A673 (cell line): ENCODE measurements around the gene FBXW5. TPM values are rescaled to one million over a fixed set of nuclear protein-coding genes. Genes with fewer than 3 reads are reported as not detected.

ENCODE experiments used
- BruUV-seq: library from RNA; stranded (reverse); fragments of 400-500 nt; replicated peaks from 2 replicates; lab custom pipeline; 2021; lab: Mats Ljungman, UMichigan
- CTCF ChIA-PET: fragments of 300-600 bp; sonication (Branson Sonifier 250); formaldehyde crosslinking; loops from one replicate; lab custom pipeline; 2022; ENCODE audit warnings: antibody characterized with exemption; lab: Charles Lee
- POLR2A ChIA-PET: fragments of 300-600 bp; sonication (Branson Sonifier 250); formaldehyde crosslinking; loops from one replicate; lab custom pipeline; 2022; ENCODE audit warnings: antibody characterized with exemption; ENCODE audit not compliant: low non-redundant PET; lab: Charles Lee
- DNase-seq: peaks from one replicate; pipeline ENCODE4 v3.0.0-alpha.2; 2015; ENCODE audit warnings: low spot score
- H3K27ac ChIP-seq: fragments of 200-600 bp; sonication (generic); 2 replicates; pipeline ENCODE4 v1.5.1; 2016; ENCODE audit warnings: mixed run types, low read depth, mild to moderate bottlenecking, mixed read lengths, antibody characterized with exemption, low read length; ENCODE audit not compliant: poor library complexity, severe bottlenecking
- H3K27me3 ChIP-seq: fragments of 200-600 bp; sonication (generic); replicated peaks from 2 replicates; pipeline ENCODE4 v1.6.1; 2017; ENCODE audit warnings: mixed run types, low read depth, mild to moderate bottlenecking, mixed read lengths, antibody characterized with exemption, low read length; ENCODE audit not compliant: insufficient read depth, poor library complexity
- H3K36me3 ChIP-seq: fragments of 200-600 bp; sonication (generic); 2 replicates; pipeline ENCODE4 v1.6.1; 2016; ENCODE audit warnings: mixed run types, mild to moderate bottlenecking, mixed read lengths, antibody characterized with exemption, low read length; ENCODE audit not compliant: insufficient read depth, poor library complexity, severe bottlenecking
- H3K4me1 ChIP-seq: fragments of 200-600 bp; sonication (generic); 2 replicates; pipeline ENCODE4 v1.6.1; 2017; ENCODE audit warnings: mixed run types, mild to moderate bottlenecking, mixed read lengths, antibody characterized with exemption, low read length; ENCODE audit not compliant: insufficient read depth, poor library complexity, severe bottlenecking
- H3K4me3 ChIP-seq: fragments of 200-600 bp; sonication (generic); 2 replicates; pipeline ENCODE4 v1.5.1; 2016; ENCODE audit warnings: low read depth, mixed run types, mild to moderate bottlenecking, mixed read lengths, low read length; ENCODE audit not compliant: poor library complexity, severe bottlenecking
- H3K9me3 ChIP-seq: fragments of 200-600 bp; sonication (generic); 2 replicates; pipeline ENCODE4 v1.6.1; 2016; ENCODE audit warnings: mixed run types, low read depth, mild to moderate bottlenecking, mixed read lengths, antibody characterized with exemption, low read length; ENCODE audit not compliant: poor library complexity, severe bottlenecking
- EZH2 ChIP-seq: fragments of 200-600 bp; sonication (generic); IDR thresholded peaks from 2 replicates; pipeline ENCODE4 v1.6.1; 2017; ENCODE audit warnings: borderline replicate concordance, low read depth, mild to moderate bottlenecking, mixed read lengths, antibody characterized with exemption, low read length; ENCODE audit not compliant: poor library complexity, severe bottlenecking
- intact Hi-C: fragments of 100-400 bp; cut with micrococcal nuclease; formaldehyde crosslinking; loops from one replicate; pipeline ENCODE4 v1.10.0; 2022; ENCODE audit not compliant: unreplicated experiment
- total RNA-seq: library from RNA; stranded (reverse); gene quantifications from 2 replicates; pipeline ENCODE4 v1.2.3, GENCODE V29; 2021
- TF ChIP-seq, protein P1 (sequence below): fragments of 300-800, 200-600 bp; sonication (generic); conservative IDR thresholded peaks from 2 replicates; pipeline ENCODE4 v1.5.1; 2017; ENCODE audit warnings: low read depth, mild to moderate bottlenecking, antibody characterized with exemption, low read length, moderate library complexity, mixed read lengths

The FBXW5 gene
- total RNA-seq, 1 experiment from 2014 or later = 81.8 TPM

DNA sequence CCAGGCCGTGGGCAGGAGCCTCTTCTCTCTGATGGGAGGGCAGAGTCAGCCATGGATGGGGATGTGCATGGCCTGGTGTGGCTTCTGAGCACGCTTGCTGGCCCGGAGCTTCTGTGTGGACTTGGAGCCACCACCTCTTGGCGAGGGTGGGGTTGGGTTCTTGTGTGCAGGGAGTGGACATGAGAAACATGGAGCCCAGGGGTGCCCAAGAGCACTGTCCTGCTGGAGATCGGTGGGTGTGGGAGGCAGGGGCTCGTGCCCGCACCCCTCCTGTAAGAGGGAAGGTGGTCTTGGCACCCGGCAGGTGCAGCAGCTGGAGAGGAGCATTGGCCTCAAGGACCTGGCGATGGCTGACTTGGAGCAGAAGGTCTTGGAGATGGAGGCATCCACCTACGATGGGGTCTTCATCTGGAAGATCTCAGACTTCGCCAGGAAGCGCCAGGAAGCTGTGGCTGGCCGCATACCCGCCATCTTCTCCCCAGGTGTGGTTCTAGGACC, 23.8 kb downstream of the FBXW5 start:
- BruUV-seq = no TSS peak
- Histone ChIP-seq H3K9me3 (no peaks in the 10 kb centered on the region), H3K4me1 (no peaks in the 10 kb centered on the region), H3K4me3 (no peak overlapping the region), H3K27ac (no peak overlapping the region), H3K36me3 (peaks cover 34% of the 10 kb centered on the region), H3K27me3 (no peaks in the 10 kb centered on the region)
- intact Hi-C loops = no loop called here
- POLR2A ChIA-PET = no interaction called here
- no peak for DNase-seq
- TF ChIP-seq, protein P1, sequence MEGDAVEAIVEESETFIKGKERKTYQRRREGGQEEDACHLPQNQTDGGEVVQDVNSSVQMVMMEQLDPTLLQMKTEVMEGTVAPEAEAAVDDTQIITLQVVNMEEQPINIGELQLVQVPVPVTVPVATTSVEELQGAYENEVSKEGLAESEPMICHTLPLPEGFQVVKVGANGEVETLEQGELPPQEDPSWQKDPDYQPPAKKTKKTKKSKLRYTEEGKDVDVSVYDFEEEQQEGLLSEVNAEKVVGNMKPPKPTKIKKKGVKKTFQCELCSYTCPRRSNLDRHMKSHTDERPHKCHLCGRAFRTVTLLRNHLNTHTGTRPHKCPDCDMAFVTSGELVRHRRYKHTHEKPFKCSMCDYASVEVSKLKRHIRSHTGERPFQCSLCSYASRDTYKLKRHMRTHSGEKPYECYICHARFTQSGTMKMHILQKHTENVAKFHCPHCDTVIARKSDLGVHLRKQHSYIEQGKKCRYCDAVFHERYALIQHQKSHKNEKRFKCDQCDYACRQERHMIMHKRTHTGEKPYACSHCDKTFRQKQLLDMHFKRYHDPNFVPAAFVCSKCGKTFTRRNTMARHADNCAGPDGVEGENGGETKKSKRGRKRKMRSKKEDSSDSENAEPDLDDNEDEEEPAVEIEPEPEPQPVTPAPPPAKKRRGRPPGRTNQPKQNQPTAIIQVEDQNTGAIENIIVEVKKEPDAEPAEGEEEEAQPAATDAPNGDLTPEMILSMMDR = no peak
- TF ChIP-seq EZH2 = no peak
- CTCF ChIA-PET = no interaction called here

GRCh38 chr9:136920069-136920468, 24.5 kb downstream of the FBXW5 start:
- H3K9me3 ChIP-seq = no peaks in the 10 kb centered on the region
- H3K4me3 ChIP-seq = no peak overlapping the region
- H3K27me3 ChIP-seq = no peaks in the 10 kb centered on the region
- no peaks in the 10 kb centered on the region for H3K4me1 ChIP-seq
- DNase-seq = no peak
- POLR2A ChIA-PET = no interaction called here
- intact Hi-C loops = no loop called here
- BruUV-seq = no TSS peak
- H3K36me3 ChIP-seq = peaks cover 31% of the 10 kb centered on the region
- CTCF ChIA-PET = no interaction called here
- no peak overlapping the region for H3K27ac ChIP-seq
- no peak for TF ChIP-seq EZH2
- TF ChIP-seq, protein P1 = no peak

DNA sequence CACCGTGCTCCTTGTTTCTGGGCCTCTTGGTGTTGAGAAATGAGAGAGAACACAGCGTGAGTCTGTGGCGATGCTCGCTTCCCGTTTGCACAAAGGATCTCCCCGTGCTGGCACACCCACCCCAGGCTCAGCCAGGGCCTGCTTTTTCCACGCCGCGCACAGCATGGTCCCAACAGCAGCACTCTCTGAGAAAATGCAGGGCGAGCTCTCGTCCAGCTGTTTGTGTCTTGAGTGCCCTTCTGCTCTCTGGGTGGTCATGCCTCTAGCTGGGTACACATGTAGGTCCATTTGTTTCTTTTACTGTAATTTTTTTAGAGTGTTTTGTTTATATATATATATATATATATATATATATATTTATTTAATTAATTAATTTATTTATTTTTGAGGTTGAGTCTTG, 26.6 kb downstream of the FBXW5 start:
- POLR2A ChIA-PET = no interaction called here
- no peak for DNase-seq
- Histone ChIP-seq H3K36me3 (peaks cover 39% of the 10 kb centered on the region), H3K27ac (no peak overlapping the region), H3K4me1 (no peaks in the 10 kb centered on the region), H3K27me3 (no peaks in the 10 kb centered on the region), H3K9me3 (no peaks in the 10 kb centered on the region), H3K4me3 (no peak overlapping the region)
- no peak for TF ChIP-seq EZH2
- TF ChIP-seq, protein P1 = no peak
- CTCF ChIA-PET = no interaction called here
- BruUV-seq = no TSS peak
- intact Hi-C loops = no loop called here
